A549 (cell line): ENCODE results near the gene SLC25A10. TPM values are rescaled to one million over a fixed set of nuclear protein-coding genes. Genes with fewer than 3 reads are reported as not detected.

Experiments
- ATAC-seq, 2 experiments: fragments of 200-7000 bp in 1 of 2; fragments of >200 bp in 1 of 2; cut with Nextera tagmentation in 1 of 2; cut with Tn5 transposase in 1 of 2; 3 replicates each; pipeline versions ENCODE4 v1.8.0 to v1.9.1; 2018 to 2020; ENCODE audit warnings: mild to moderate bottlenecking in 1 of 2, moderate library complexity in 1 of 2
- CTCF ChIA-PET: fragments of 300-600 bp; sonication (Branson Sonifier 250); formaldehyde crosslinking; extraction: SDS; loops from one replicate; lab custom pipeline; 2021; ENCODE audit warnings: antibody characterized with exemption, inconsistent platforms; lab: Yijun Ruan, JAX
- POLR2A ChIA-PET: fragments of 350-600 bp; formaldehyde crosslinking; extraction: SDS; loops from one replicate; lab custom pipeline; 2021; ENCODE audit warnings: antibody characterized with exemption, inconsistent platforms; lab: Yijun Ruan, JAX
- DNase-seq, 2 experiments: peaks; one replicate each; pipeline versions ENCODE4 v3.0.0 to v3.0.0-alpha.2; 2011 to 2016; ENCODE audit warnings: low read depth in 1 of 2, low spot score in 1 of 2
- FAIRE-seq: peaks from 2 replicates; lab custom pipeline; 2011; peaks lifted over from hg19 to GRCh38; lab: Jason Lieb, UNC
- H3K27ac ChIP-seq, 2 experiments: fragments of >200 bp; sonication (Bioruptor Twin); formaldehyde crosslinking; 3 replicates each; pipeline ENCODE4 v1.5.1; 2016 to 2017
- H3K4me1 ChIP-seq: fragments of >200 bp; sonication (Bioruptor Twin); formaldehyde crosslinking; 3 replicates; pipeline ENCODE4 v1.6.1; 2016
- H3K4me2 ChIP-seq: fragments of >200 bp; sonication (Bioruptor Twin); formaldehyde crosslinking; 3 replicates; pipeline ENCODE4 v1.6.1; 2016
- H3K4me3 ChIP-seq: fragments of >200 bp; sonication (Bioruptor Twin); formaldehyde crosslinking; 3 replicates; pipeline ENCODE4 v1.5.1; 2016
- H3K9me3 ChIP-seq: fragments of >200 bp; sonication (Bioruptor Twin); formaldehyde crosslinking; 3 replicates; pipeline ENCODE4 v1.6.1; 2016
- BHLHE40 ChIP-seq: IDR thresholded peaks from 2 replicates; pipeline ENCODE4 v1.6.1; 2012; ENCODE audit warnings: low read depth, low read length, inconsistent platforms
- CBX8 ChIP-seq: fragments of 200-600 bp; sonication (generic); IDR thresholded peaks from 2 replicates; pipeline ENCODE4 v1.6.1; 2016
- CEBPB ChIP-seq, 2 experiments: fragments of >200 bp in 1 of 2; sonication (Bioruptor Twin) in 1 of 2; formaldehyde crosslinking in 1 of 2; IDR thresholded peaks; 2 replicates each; pipeline ENCODE4 v1.6.1; 2012 to 2016
- CHD4 ChIP-seq: fragments of 200-600 bp; sonication (generic); IDR thresholded peaks from 2 replicates; pipeline ENCODE4 v1.6.1; 2016; ENCODE audit warnings: antibody characterized with exemption, mild to moderate bottlenecking, borderline replicate concordance
- CTCF ChIP-seq: fragments of >200 bp; sonication (Bioruptor Twin); formaldehyde crosslinking; IDR thresholded peaks from 3 replicates; pipeline ENCODE4 v1.5.1; 2016
- EHF ChIP-seq: fragments of 250-450 bp; sonication (Bioruptor Pico); IDR thresholded peaks from 2 replicates; pipeline ENCODE4 v1.5.0; 2020; ENCODE audit warnings: mild to moderate bottlenecking
- EHMT2 ChIP-seq: fragments of 200-600 bp; sonication (generic); IDR thresholded peaks from 2 replicates; pipeline ENCODE4 v1.6.1; 2016; ENCODE audit warnings: antibody characterized with exemption, low read depth, mild to moderate bottlenecking, moderate library complexity
- EP300 ChIP-seq, 2 experiments: fragments of >200 bp; sonication (Bioruptor Twin); formaldehyde crosslinking; IDR thresholded peaks; 2 replicates in 1 of 2; 3 replicates in 1 of 2; pipeline ENCODE4 v1.6.1; 2016 to 2017
- ESRRA ChIP-seq: fragments of 150-350 bp; IDR thresholded peaks from 2 replicates; pipeline ENCODE4 v1.6.1; 2014; ENCODE audit warnings: mild to moderate bottlenecking, low read length, borderline replicate concordance
- FOXS1 ChIP-seq: fragments of 250-450 bp; sonication (Bioruptor Pico); IDR thresholded peaks from 2 replicates; pipeline ENCODE4 v1.5.0; 2020; ENCODE audit warnings: mild to moderate bottlenecking, moderate library complexity
- HDAC2 ChIP-seq: fragments of 200-600 bp; sonication (generic); IDR thresholded peaks from 2 replicates; pipeline ENCODE4 v1.6.1; 2016
- JUN ChIP-seq, 2 experiments: fragments of >200 bp; sonication (Bioruptor Twin); formaldehyde crosslinking; IDR thresholded peaks; 2 replicates in 1 of 2; 3 replicates in 1 of 2; pipeline ENCODE4 v1.6.1; 2016 to 2017
- JUNB ChIP-seq: fragments of >200 bp; sonication (Bioruptor Twin); formaldehyde crosslinking; IDR thresholded peaks from 2 replicates; pipeline ENCODE4 v1.6.1; 2016
- MAZ ChIP-seq: fragments of 150-350 bp; IDR thresholded peaks from 2 replicates; pipeline ENCODE4 v1.6.1; 2014; ENCODE audit warnings: antibody characterized with exemption, low read depth, low read length, borderline replicate concordance
- NFE2L2 ChIP-seq: fragments of 150-350 bp; conservative IDR thresholded peaks from 2 replicates; pipeline ENCODE4 v1.6.1; 2014; ENCODE audit warnings: low read length
- PHF8 ChIP-seq: fragments of 200-600 bp; sonication (generic); IDR thresholded peaks from 2 replicates; pipeline ENCODE4 v1.6.1; 2016; ENCODE audit warnings: low read depth, mild to moderate bottlenecking, antibody characterized with exemption, moderate library complexity, borderline replicate concordance
- RCOR1 ChIP-seq: fragments of 150-350 bp; IDR thresholded peaks from 2 replicates; pipeline ENCODE4 v1.6.1; 2014; ENCODE audit warnings: antibody characterized with exemption, low read length, low read depth
- SMC3 ChIP-seq: fragments of >200 bp; sonication (Bioruptor Twin); formaldehyde crosslinking; IDR thresholded peaks from 3 replicates; pipeline ENCODE4 v1.6.1; 2018; ENCODE audit warnings: inconsistent platforms
- SREBF2 ChIP-seq: fragments of 450-650 bp; IDR thresholded peaks from 2 replicates; pipeline ENCODE4 v1.6.1; 2014; ENCODE audit warnings: mild to moderate bottlenecking, moderate library complexity
- TFCP2L1 ChIP-seq: fragments of 250-450 bp; sonication (Bioruptor Pico); IDR thresholded peaks from 2 replicates; pipeline ENCODE4 v1.5.0; 2021; ENCODE audit warnings: mild to moderate bottlenecking
- ZSCAN20 ChIP-seq: fragments of 250-450 bp; sonication (Bioruptor Pico); IDR thresholded peaks from 2 replicates; pipeline ENCODE4 v1.8.0; 2022; ENCODE audit warnings: mild to moderate bottlenecking, moderate library complexity
- WGBS: methylation state at CpG from one replicate; pipeline ENCODE4 v1.1.6; 2017; ENCODE audit errors: missing lambda C conversion rate; 5-methylcytosine and 5-hydroxymethylcytosine counted together
- polyA plus RNA-seq, 4 experiments: library from polyadenylated mRNA; depleted of rRNA in 3 of 4; stranded (reverse); fragments of >200 nt; fragmentation: RNase III in 1 of 4; extraction: RNeasy Plus Mini Kit Qiagen cat#74134 plus additional on column Dnase treatment in 1 of 4; gene quantifications; 2 replicates in 3 of 4; 3 replicates in 1 of 4; pipeline ENCODE4 v1.2.3, GENCODE V29; 2011 to 2017
- TF ChIP-seq, protein P1 (sequence below): fragments of 150-350 bp; IDR thresholded peaks from 2 replicates; pipeline ENCODE4 v1.6.1; 2014; ENCODE audit warnings: low read depth, mild to moderate bottlenecking, low read length
- TF ChIP-seq, protein P2 (sequence below): IDR thresholded peaks from 2 replicates; pipeline ENCODE4 v1.6.1; 2012; ENCODE audit warnings: low read depth, borderline replicate concordance
- TF ChIP-seq, protein P3 (sequence below): fragments of 250-450 bp; sonication (Bioruptor Pico); IDR thresholded peaks from 2 replicates; pipeline ENCODE4 v1.5.0; 2020; ENCODE audit warnings: low read depth, mild to moderate bottlenecking, moderate library complexity
- TF ChIP-seq, protein P4 (sequence below): fragments of >200 bp; sonication (Bioruptor Twin); formaldehyde crosslinking; IDR thresholded peaks from 2 replicates; pipeline ENCODE4 v1.6.1; 2016

The SLC25A10 gene
- polyA plus RNA-seq, 2 of the 4 experiments (the other 2 are of a cell fraction) = 20.0 to 47.0 TPM

DNA sequence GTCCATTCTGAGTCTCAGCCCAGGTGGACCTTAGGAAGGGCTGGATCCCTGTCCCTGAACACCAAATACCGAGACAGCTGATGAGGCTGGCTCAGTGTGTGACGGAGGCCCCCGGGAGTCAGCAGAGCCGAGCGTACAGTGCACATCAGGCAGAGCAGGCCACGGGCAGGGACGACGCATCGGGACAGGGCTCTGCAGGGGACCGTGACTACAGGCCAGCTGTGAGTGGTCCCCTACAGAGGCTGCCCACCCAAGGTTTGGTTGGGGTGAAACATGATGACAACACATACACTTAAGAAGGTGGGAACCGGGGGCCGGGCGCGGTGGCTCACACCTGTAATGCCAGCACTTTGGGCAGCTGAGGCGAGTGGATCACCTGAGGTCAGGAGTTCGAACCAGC is 39.1 kb upstream of the SLC25A10 start:
- no peak for ATAC-seq
- H3K4me2 ChIP-seq = no peak overlapping the region
- no peak for FAIRE-seq
- H3K27ac ChIP-seq = no peak overlapping the region
- H3K9me3 ChIP-seq = no peaks in the 10 kb centered on the region
- WGBS = 98% methylated on average over 16 of the region's 16 CpGs
- DNase-seq = no peak
- peaks cover 7% of the 10 kb centered on the region for H3K4me1 ChIP-seq
- CTCF ChIA-PET = interaction anchor here (0.6 to 1.7 kb wide), 4 partner anchors 9 to 135 kb away, joined by 3 to 8 read pairs (median 5); no protein-coding TSS in a partner anchor
- TF ChIP-seq RCOR1 = no peak
- no peak for TF ChIP-seq EHMT2
- TF ChIP-seq SREBF2 = no peak
- no peak for TF ChIP-seq EHF (CRISPR knock-in tag)
- no peak for TF ChIP-seq CEBPB (IDR thresholded peaks at IDR 0.05)
- TF ChIP-seq SMC3 = no peak
- TF ChIP-seq TFCP2L1 (CRISPR knock-in tag) = no peak
- TF ChIP-seq, protein P1, sequence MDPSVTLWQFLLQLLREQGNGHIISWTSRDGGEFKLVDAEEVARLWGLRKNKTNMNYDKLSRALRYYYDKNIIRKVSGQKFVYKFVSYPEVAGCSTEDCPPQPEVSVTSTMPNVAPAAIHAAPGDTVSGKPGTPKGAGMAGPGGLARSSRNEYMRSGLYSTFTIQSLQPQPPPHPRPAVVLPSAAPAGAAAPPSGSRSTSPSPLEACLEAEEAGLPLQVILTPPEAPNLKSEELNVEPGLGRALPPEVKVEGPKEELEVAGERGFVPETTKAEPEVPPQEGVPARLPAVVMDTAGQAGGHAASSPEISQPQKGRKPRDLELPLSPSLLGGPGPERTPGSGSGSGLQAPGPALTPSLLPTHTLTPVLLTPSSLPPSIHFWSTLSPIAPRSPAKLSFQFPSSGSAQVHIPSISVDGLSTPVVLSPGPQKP = no peak
- TF ChIP-seq, protein P2, sequence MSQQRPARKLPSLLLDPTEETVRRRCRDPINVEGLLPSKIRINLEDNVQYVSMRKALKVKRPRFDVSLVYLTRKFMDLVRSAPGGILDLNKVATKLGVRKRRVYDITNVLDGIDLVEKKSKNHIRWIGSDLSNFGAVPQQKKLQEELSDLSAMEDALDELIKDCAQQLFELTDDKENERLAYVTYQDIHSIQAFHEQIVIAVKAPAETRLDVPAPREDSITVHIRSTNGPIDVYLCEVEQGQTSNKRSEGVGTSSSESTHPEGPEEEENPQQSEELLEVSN = no peak
- no peak for TF ChIP-seq JUN (IDR thresholded peaks at IDR 0.05)
- no peak for TF ChIP-seq ESRRA
- no peak for TF ChIP-seq CTCF
- TF ChIP-seq CHD4 = no peak
- TF ChIP-seq FOXS1 (CRISPR knock-in tag) = no peak
- no peak for TF ChIP-seq MAZ
- no peak for TF ChIP-seq EP300 (IDR thresholded peaks at IDR 0.05)
- no peak for TF ChIP-seq NFE2L2
- POLR2A ChIA-PET = no interaction called here
- no peak overlapping the region for H3K4me3 ChIP-seq

- no peak overlapping the region for H3K4me3 ChIP-seq
- no peak overlapping the region for H3K27ac ChIP-seq
- FAIRE-seq (no peak), DNase-seq (no peak), ATAC-seq (no peak)
- TF ChIP-seq BHLHE40 (no peak), ZSCAN20 (CRISPR knock-in tag) (no peak), PHF8 (no peak), JUNB (no peak), HDAC2 (no peak), CBX8 (no peak), MAZ (no peak), FOXS1 (CRISPR knock-in tag) (no peak)
- TF ChIP-seq, protein P3, sequence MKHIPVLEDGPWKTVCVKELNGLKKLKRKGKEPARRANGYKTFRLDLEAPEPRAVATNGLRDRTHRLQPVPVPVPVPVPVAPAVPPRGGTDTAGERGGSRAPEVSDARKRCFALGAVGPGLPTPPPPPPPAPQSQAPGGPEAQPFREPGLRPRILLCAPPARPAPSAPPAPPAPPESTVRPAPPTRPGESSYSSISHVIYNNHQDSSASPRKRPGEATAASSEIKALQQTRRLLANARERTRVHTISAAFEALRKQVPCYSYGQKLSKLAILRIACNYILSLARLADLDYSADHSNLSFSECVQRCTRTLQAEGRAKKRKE = no peak
- TF ChIP-seq, protein P4, sequence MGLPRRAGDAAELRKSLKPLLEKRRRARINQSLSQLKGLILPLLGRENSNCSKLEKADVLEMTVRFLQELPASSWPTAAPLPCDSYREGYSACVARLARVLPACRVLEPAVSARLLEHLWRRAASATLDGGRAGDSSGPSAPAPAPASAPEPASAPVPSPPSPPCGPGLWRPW = no peak
- POLR2A ChIA-PET = no interaction called here
- WGBS = 92% methylated on average over 18 of the region's 18 CpGs
- H3K9me3 ChIP-seq = no peaks in the 10 kb centered on the region
- CTCF ChIA-PET = interaction anchor here (0.8 to 3.7 kb wide), 5 partner anchors 8 to 73 kb away, joined by 3 to 26 read pairs (median 8); partner anchors contain the start of genes ARL16 and HGS
- no peaks in the 10 kb centered on the region for H3K4me1 ChIP-seq
- H3K4me2 ChIP-seq = no peak overlapping the region
Observed at GRCh38 chr17:81673561-81674258, 38.4 kb upstream of the SLC25A10 start.
